SKM-1 (cell line): ENCODE results near the gene APOL6.

Experiments
- DNase-seq: peaks from one replicate; lab custom pipeline; 2025; ENCODE audit not compliant: unreplicated experiment; lab: John Stamatoyannopoulos, UW

APOL6 gene

GRCh38 chr22:35712672-35713071 is 64.4 kb downstream of the APOL6 start:
- DNase-seq = no peak

GRCh38 chr22:35717572-35717971 is 69.3 kb downstream of the APOL6 start, which contains the start of gene APOL5:
TSS of gene APOL5 (plus strand) at chr22:35717872. CDS start at chr22:35717872, 0 bp downstream.
- DNase-seq = no peak
